Measurements from ENCODE around the gene RNF180. TPM values are rescaled to one million over a fixed set of nuclear protein-coding genes. Genes with fewer than 3 reads are reported as not detected.

The RNF180 gene
- total and polyA plus RNA-seq, 7 experiments from 2014 or later = not detected

DNA sequence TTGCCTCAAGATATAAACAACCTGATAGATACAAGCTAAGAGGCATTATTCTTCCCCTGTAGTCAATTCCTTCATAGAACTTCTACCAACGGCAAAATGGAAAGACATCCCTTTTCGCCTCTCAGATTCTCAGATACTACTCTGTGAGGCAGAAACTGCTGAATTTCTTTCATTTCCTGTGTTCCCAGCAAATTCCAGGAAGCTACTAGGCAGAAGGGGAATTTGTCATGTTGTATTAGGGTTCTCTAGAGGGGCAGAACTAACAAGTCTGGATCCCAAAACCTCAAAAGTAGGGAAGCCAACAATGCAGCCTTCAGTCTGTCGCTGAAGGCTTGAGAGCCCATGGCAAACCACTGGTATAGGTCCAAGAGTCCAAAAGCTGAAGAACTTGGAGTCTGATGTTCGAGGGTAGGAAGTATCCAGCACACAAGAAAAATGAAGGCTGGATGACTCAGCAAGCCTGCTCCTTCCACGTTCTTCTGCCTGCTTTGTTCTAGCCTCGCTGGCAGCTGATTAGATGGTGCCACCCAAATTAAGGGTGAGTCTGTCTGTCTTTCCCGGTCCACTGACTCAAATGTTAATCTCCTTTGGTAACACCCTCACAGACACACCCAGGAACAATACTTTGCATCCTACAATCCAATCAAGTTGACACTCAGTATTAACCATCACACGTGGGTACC is 15.2 kb downstream of the RNF180 start:
- ATAC-seq (no peak), DNase-seq (no peak)
- H3K27ac ChIP-seq (ENCODE audit: low read depth, low read length) = no peak overlapping the region
- H3K27ac Mint-ChIP-seq = no peak overlapping the region
- H3K36me3 ChIP-seq (ENCODE audit: control insufficient read depth in 2 of 3, insufficient read depth in 3 of 3, low read length in 3 of 3) = no peaks in the 10 kb centered on the region
- peaks cover 0 to 16% (median 5%) of the 10 kb centered on the region in 11 donors for H3K9me3 Mint-ChIP-seq
- H3K4me1 ChIP-seq (ENCODE audit: control insufficient read depth in 2 of 2, insufficient read depth in 2 of 2, low read length in 2 of 2) = no peaks in the 10 kb centered on the region
- ChIA-PET CTCF (no interaction called here), POLR2A (no interaction called here)
- peaks cover 0 to 4% (median 0%) of the 10 kb centered on the region in 5 donors for H3K27me3 Mint-ChIP-seq
- intact Hi-C loops (cut with micrococcal nuclease) = no loop called here
- no peaks in the 10 kb centered on the region for H3K27me3 ChIP-seq (ENCODE audit: control insufficient read depth in 2 of 2, insufficient read depth in 2 of 2, low read length in 2 of 2)
- H3K4me1 Mint-ChIP-seq = no peaks in the 10 kb centered on the region
- no peaks in the 10 kb centered on the region for H3K9me3 ChIP-seq (ENCODE audit: control insufficient read depth in 2 of 3, low read length in 3 of 3)
- H3K4me3 Mint-ChIP-seq = no peak overlapping the region
- H3K4me3 ChIP-seq (ENCODE audit: low read length) = no peak overlapping the region
- no peaks in the 10 kb centered on the region for H3K36me3 Mint-ChIP-seq

DNA sequence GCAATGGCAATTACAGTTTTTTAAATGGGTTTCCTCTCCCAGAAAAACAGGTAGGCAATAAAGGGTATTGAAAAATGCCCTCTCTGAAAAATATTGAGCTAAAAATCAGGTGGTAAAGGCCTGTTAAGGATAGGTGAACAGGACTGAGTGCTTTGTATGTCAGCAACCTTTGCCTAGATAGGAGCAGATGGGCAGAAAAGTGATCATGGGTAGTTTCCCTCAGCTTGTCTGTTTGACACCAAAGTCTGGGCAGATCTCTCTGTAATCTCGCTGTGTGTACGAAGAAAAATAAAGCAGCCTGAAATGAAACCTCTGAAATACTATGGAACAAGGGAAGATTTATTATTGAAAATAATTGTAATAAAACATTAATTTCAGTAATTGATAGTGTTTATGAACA is 15.8 kb downstream of the RNF180 start:
- DNase-seq (no peak), ATAC-seq (no peak)
- Histone ChIP-seq H3K9me3 (ENCODE audit: control insufficient read depth in 2 of 3, low read length in 3 of 3) (no peaks in the 10 kb centered on the region), H3K36me3 (ENCODE audit: control insufficient read depth in 2 of 3, insufficient read depth in 3 of 3, low read length in 3 of 3) (no peaks in the 10 kb centered on the region), H3K27ac (ENCODE audit: low read depth, low read length) (no peak overlapping the region), H3K27me3 (ENCODE audit: control insufficient read depth in 2 of 2, insufficient read depth in 2 of 2, low read length in 2 of 2) (no peaks in the 10 kb centered on the region), H3K4me1 (ENCODE audit: control insufficient read depth in 2 of 2, insufficient read depth in 2 of 2, low read length in 2 of 2) (no peaks in the 10 kb centered on the region), H3K4me3 (ENCODE audit: low read length) (no peak overlapping the region)
- no peak overlapping the region for H3K4me3 Mint-ChIP-seq
- intact Hi-C loops (cut with micrococcal nuclease) = no loop called here
- no peak overlapping the region for H3K27ac Mint-ChIP-seq
- peaks cover 0 to 16% (median 3%) of the 10 kb centered on the region in 11 donors for H3K9me3 Mint-ChIP-seq
- CTCF ChIA-PET = no interaction called here
- peaks cover 0 to 4% (median 0%) of the 10 kb centered on the region in 5 donors for H3K27me3 Mint-ChIP-seq
- H3K36me3 Mint-ChIP-seq = no peaks in the 10 kb centered on the region
- H3K4me1 Mint-ChIP-seq = no peaks in the 10 kb centered on the region
- POLR2A ChIA-PET = interaction anchor here (0.7 kb wide), 1 partner anchor 74 kb away, joined by 3 read pairs; no protein-coding TSS in a partner anchor

DNA sequence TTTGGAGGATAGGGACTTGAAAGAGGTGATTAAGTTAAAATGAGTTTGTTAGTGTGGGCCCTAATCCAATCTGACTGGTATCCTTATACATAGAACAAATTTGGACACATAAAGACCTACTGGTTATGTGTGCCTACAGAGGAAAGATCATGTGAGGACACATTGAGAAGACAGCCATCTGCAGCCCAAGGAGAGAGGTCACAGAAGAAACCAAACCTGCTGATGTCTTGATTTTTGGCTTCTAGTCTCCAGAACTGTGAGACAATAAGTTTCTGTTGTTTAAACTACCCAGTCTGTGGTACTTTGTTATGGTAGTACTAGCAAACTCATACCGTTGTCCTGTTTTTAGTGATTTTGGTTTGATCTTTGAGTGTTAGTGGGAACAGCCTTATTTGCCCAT is 18.3 kb downstream of the RNF180 start:
- POLR2A ChIA-PET = no interaction called here
- no peaks in the 10 kb centered on the region for H3K4me1 ChIP-seq (ENCODE audit: control insufficient read depth in 2 of 2, insufficient read depth in 2 of 2, low read length in 2 of 2)
- Mint-ChIP-seq H3K27ac (no peak overlapping the region), H3K9me3 (peaks cover 0 to 11% (median 0%) of the 10 kb centered on the region in 11 donors), H3K4me1 (no peaks in the 10 kb centered on the region), H3K4me3 (no peak overlapping the region), H3K27me3 (peaks cover 0 to 5% (median 0%) of the 10 kb centered on the region in 5 donors), H3K36me3 (no peaks in the 10 kb centered on the region)
- DNase-seq (no peak), ATAC-seq (no peak)
- no peaks in the 10 kb centered on the region for H3K36me3 ChIP-seq (ENCODE audit: control insufficient read depth in 2 of 3, insufficient read depth in 3 of 3, low read length in 3 of 3)
- CTCF ChIA-PET = no interaction called here
- no peaks in the 10 kb centered on the region for H3K9me3 ChIP-seq (ENCODE audit: control insufficient read depth in 2 of 3, low read length in 3 of 3)
- no peaks in the 10 kb centered on the region for H3K27me3 ChIP-seq (ENCODE audit: control insufficient read depth in 2 of 2, insufficient read depth in 2 of 2, low read length in 2 of 2)
- no peak overlapping the region for H3K27ac ChIP-seq (ENCODE audit: low read depth, low read length)
- intact Hi-C loops (cut with micrococcal nuclease) = no loop called here
- H3K4me3 ChIP-seq (ENCODE audit: low read length) = no peak overlapping the region

DNA sequence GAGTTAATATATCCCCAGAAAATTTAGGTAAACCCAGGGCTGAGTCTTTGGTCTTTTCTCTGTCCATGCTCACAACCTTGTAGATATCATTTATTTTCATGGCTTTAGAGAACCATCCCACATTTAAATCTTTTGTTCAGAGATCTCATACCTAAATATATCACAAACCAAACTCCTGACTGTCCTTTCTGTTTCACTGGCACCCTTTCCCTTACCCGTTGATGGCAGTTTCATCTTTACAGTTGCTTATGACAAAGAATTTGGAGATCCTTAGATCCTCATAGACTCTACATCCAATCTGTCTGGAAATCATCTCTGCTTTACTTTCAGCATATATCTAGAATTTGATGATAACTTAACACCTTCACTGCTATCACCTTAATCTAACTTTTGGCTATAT is 19.2 kb downstream of the RNF180 start:
- ATAC-seq = no peak

GRCh38 chr5:64188776-64189175 is 23.1 kb downstream of the RNF180 start:
- intact Hi-C loops (cut with micrococcal nuclease) = no loop called here
- H3K27ac ChIP-seq (ENCODE audit: low read depth, low read length) = no peak overlapping the region
- H3K9me3 ChIP-seq (ENCODE audit: control insufficient read depth in 2 of 3, low read length in 3 of 3) = no peaks in the 10 kb centered on the region
- H3K36me3 ChIP-seq (ENCODE audit: control insufficient read depth in 2 of 3, insufficient read depth in 3 of 3, low read length in 3 of 3) = no peaks in the 10 kb centered on the region
- no peak overlapping the region for H3K4me3 ChIP-seq (ENCODE audit: low read length)
- no peaks in the 10 kb centered on the region for H3K27me3 ChIP-seq (ENCODE audit: control insufficient read depth in 2 of 2, insufficient read depth in 2 of 2, low read length in 2 of 2)
- POLR2A ChIA-PET = no interaction called here
- CTCF ChIA-PET = no interaction called here
- DNase-seq (no peak), ATAC-seq (no peak)
- H3K27me3 Mint-ChIP-seq = peaks cover 0 to 5% (median 0%) of the 10 kb centered on the region in 5 donors
- no peak overlapping the region for H3K27ac Mint-ChIP-seq
- H3K4me1 Mint-ChIP-seq = no peaks in the 10 kb centered on the region
- no peaks in the 10 kb centered on the region for H3K4me1 ChIP-seq (ENCODE audit: control insufficient read depth in 2 of 2, insufficient read depth in 2 of 2, low read length in 2 of 2)
- no peak overlapping the region for H3K4me3 Mint-ChIP-seq
- H3K36me3 Mint-ChIP-seq = no peaks in the 10 kb centered on the region
- H3K9me3 Mint-ChIP-seq = peaks cover 0 to 5% (median 0%) of the 10 kb centered on the region in 11 donors

More for the DNA sequence above, 19.2 kb downstream of the RNF180 start:
- H3K9me3 Mint-ChIP-seq = peaks cover 0 to 6% (median 0%) of the 10 kb centered on the region in 11 donors
- H3K4me3 Mint-ChIP-seq = no peak overlapping the region
- H3K27me3 Mint-ChIP-seq = peaks cover 0 to 5% (median 0%) of the 10 kb centered on the region in 5 donors
- no peak for DNase-seq
- H3K27ac ChIP-seq (ENCODE audit: low read depth, low read length) = no peak overlapping the region
- CTCF ChIA-PET = no interaction called here
- H3K9me3 ChIP-seq (ENCODE audit: control insufficient read depth in 2 of 3, low read length in 3 of 3) = no peaks in the 10 kb centered on the region
- intact Hi-C loops (cut with micrococcal nuclease) = no loop called here
- no peaks in the 10 kb centered on the region for H3K36me3 Mint-ChIP-seq
- no peaks in the 10 kb centered on the region for H3K36me3 ChIP-seq (ENCODE audit: control insufficient read depth in 2 of 3, insufficient read depth in 3 of 3, low read length in 3 of 3)
- POLR2A ChIA-PET = no interaction called here
- H3K4me3 ChIP-seq (ENCODE audit: low read length) = no peak overlapping the region
- H3K4me1 ChIP-seq (ENCODE audit: control insufficient read depth in 2 of 2, insufficient read depth in 2 of 2, low read length in 2 of 2) = no peaks in the 10 kb centered on the region
- H3K27me3 ChIP-seq (ENCODE audit: control insufficient read depth in 2 of 2, insufficient read depth in 2 of 2, low read length in 2 of 2) = no peaks in the 10 kb centered on the region
- H3K27ac Mint-ChIP-seq = no peak overlapping the region
- H3K4me1 Mint-ChIP-seq = no peaks in the 10 kb centered on the region

DNA sequence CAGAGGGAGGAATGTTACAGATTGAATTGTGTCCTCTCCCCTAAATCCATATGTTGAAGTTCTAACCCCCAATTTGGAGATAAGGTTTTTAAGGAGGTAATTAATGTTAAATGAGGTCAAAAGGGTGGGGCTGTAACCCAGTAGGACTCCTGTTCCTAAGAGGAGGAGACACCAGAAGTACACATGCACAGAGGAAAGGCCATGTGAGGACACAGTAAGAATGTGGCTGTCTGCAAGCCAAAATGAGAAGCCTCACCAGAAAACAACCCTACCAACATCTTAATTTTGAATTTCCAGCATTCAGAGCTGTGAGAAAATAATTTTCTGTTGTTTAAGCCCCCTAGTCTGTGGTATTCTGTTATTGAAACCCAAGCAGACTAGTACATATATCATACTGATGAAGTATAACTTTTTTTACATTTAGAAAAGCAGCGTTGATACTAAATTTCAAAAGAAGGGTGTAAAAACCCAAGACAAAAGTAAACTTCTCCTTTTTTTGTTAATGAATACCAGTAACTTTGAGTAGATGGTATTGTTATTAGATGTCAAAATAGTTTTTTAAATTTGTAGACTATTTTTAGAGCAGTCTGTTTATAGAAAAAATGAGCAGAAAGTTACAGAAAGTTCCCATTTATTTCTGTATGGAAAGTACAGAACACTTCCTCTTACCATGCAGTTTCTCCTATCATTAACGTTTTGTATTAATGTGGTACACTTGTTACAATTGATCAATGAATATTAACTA is 25.1 kb downstream of the RNF180 start:
- Mint-ChIP-seq H3K4me1 (no peaks in the 10 kb centered on the region), H3K4me3 (no peak overlapping the region), H3K36me3 (no peaks in the 10 kb centered on the region), H3K9me3 (peaks cover 0 to 5% (median 0%) of the 10 kb centered on the region in 11 donors), H3K27ac (no peak overlapping the region), H3K27me3 (peaks cover 0 to 5% (median 0%) of the 10 kb centered on the region in 5 donors)
- Histone ChIP-seq H3K36me3 (ENCODE audit: control insufficient read depth in 2 of 3, insufficient read depth in 3 of 3, low read length in 3 of 3) (no peaks in the 10 kb centered on the region), H3K4me3 (ENCODE audit: low read length) (no peak overlapping the region), H3K27ac (ENCODE audit: low read depth, low read length) (no peak overlapping the region), H3K4me1 (ENCODE audit: control insufficient read depth in 2 of 2, insufficient read depth in 2 of 2, low read length in 2 of 2) (no peaks in the 10 kb centered on the region), H3K9me3 (ENCODE audit: control insufficient read depth in 2 of 3, low read length in 3 of 3) (no peaks in the 10 kb centered on the region), H3K27me3 (ENCODE audit: control insufficient read depth in 2 of 2, insufficient read depth in 2 of 2, low read length in 2 of 2) (no peaks in the 10 kb centered on the region)
- DNase-seq = no peak
- POLR2A ChIA-PET = no interaction called here
- CTCF ChIA-PET = no interaction called here
- intact Hi-C loops (cut with micrococcal nuclease) = no loop called here
- no peak for ATAC-seq

DNA sequence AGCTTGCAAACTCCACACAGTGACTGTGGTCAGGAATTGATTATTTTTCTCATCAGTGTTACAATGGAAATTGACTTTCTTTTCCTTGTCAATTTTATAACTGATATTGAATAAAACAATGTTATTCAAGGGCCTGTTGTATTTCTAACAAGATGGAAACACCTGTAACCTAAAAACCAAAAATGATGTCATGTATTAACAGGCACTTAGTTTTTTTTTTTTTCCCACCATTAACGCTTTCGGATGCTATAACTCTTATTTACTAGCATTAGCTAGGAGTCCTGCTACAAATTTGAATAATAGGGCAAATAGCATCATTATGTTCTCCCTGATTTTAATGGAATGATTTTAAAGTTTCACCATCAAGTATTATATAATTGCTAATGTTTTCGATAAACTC is 30.3 kb downstream of the RNF180 start:
- Mint-ChIP-seq H3K9me3 (peaks cover 0 to 8% (median 0%) of the 10 kb centered on the region in 11 donors), H3K27me3 (no peaks in the 10 kb centered on the region), H3K4me1 (no peaks in the 10 kb centered on the region), H3K27ac (no peak overlapping the region), H3K36me3 (no peaks in the 10 kb centered on the region), H3K4me3 (no peak overlapping the region)
- Histone ChIP-seq H3K4me3 (ENCODE audit: low read length) (no peak overlapping the region), H3K9me3 (ENCODE audit: control insufficient read depth in 2 of 3, low read length in 3 of 3) (no peaks in the 10 kb centered on the region), H3K4me1 (ENCODE audit: control insufficient read depth in 2 of 2, insufficient read depth in 2 of 2, low read length in 2 of 2) (no peaks in the 10 kb centered on the region), H3K27me3 (ENCODE audit: control insufficient read depth in 2 of 2, insufficient read depth in 2 of 2, low read length in 2 of 2) (no peaks in the 10 kb centered on the region), H3K36me3 (ENCODE audit: control insufficient read depth in 2 of 3, insufficient read depth in 3 of 3, low read length in 3 of 3) (no peaks in the 10 kb centered on the region), H3K27ac (ENCODE audit: low read depth, low read length) (no peak overlapping the region)
- intact Hi-C loops (cut with micrococcal nuclease) = no loop called here
- ChIA-PET CTCF (no interaction called here), POLR2A (no interaction called here)
- ATAC-seq = no peak
- DNase-seq = no peak
